NCI-H526 (cell line): ENCODE measurements around the gene SCUBE1.

Source experiments
- DNase-seq, 2 experiments: peaks; one replicate each; lab custom pipeline; 2025; lab: John Stamatoyannopoulos, UW

Gene SCUBE1

GRCh38 chr22:43198936-43199335 lies 144.2 kb downstream of the SCUBE1 start:
- DNase-seq: no peak

- no peak for DNase-seq
Measured at GRCh38 chr22:43198126-43198525, 145.0 kb downstream of the SCUBE1 start.

- no peak for DNase-seq
Measured at GRCh38 chr22:43197271-43197941, 145.8 kb downstream of the SCUBE1 start.

GRCh38 chr22:43191831-43192230 lies 151.3 kb downstream of the SCUBE1 start:
- no peak for DNase-seq

GRCh38 chr22:43188829-43189545 lies 154.2 kb downstream of the SCUBE1 start:
- no peak for DNase-seq

GRCh38 chr22:43187171-43188099 lies 155.7 kb downstream of the SCUBE1 start:
- DNase-seq: peak; percentile 40 to 93

- DNase-seq: peak in 1 of 2 experiments; percentile 53
Measured at GRCh38 chr22:43186272-43187170, 156.7 kb downstream of the SCUBE1 start, which contains the start of gene TTLL12. TSS of gene TTLL12 (minus strand) at chr22:43187134. CDS start at chr22:43187069, 65 bp downstream.

- DNase-seq: peak in 1 of 2 experiments; percentile 51
Measured at GRCh38 chr22:43185860-43186261, 157.3 kb downstream of the SCUBE1 start.

GRCh38 chr22:43183496-43184277 lies 159.5 kb downstream of the SCUBE1 start:
- DNase-seq: no peak

GRCh38 chr22:43182726-43183125 lies 160.4 kb downstream of the SCUBE1 start:
- DNase-seq: no peak

GRCh38 chr22:43182118-43182517 lies 161.1 kb downstream of the SCUBE1 start:
- no peak for DNase-seq

GRCh38 chr22:43181321-43182076 lies 161.7 kb downstream of the SCUBE1 start:
- no peak for DNase-seq

GRCh38 chr22:43180670-43181069 lies 162.5 kb downstream of the SCUBE1 start:
- DNase-seq: no peak

- no peak for DNase-seq
Measured at GRCh38 chr22:43179911-43180195, 163.3 kb downstream of the SCUBE1 start.

- DNase-seq: no peak
Measured at GRCh38 chr22:43179146-43179910, 163.8 kb downstream of the SCUBE1 start.

- DNase-seq: no peak
Measured at GRCh38 chr22:43177479-43177878, 165.7 kb downstream of the SCUBE1 start.

GRCh38 chr22:43176090-43176489 lies 167.1 kb downstream of the SCUBE1 start:
- DNase-seq: no peak

GRCh38 chr22:43174941-43175531 lies 168.1 kb downstream of the SCUBE1 start:
- no peak for DNase-seq
